GM18511 (cell line): Measurements from ENCODE around the gene SPNS3.

ENCODE experiments used
- ATAC-seq: cut with Tn5 transposase; IDR thresholded peaks from one replicate; pipeline ENCODE4 v1.9.1; 2021; ENCODE audit warnings: mild to moderate bottlenecking, moderate library complexity; ENCODE audit not compliant: unreplicated experiment

Gene SPNS3

GRCh38 chr17:4506892-4507291 lies 73.2 kb downstream of the SPNS3 start:
- no peak for ATAC-seq

DNA sequence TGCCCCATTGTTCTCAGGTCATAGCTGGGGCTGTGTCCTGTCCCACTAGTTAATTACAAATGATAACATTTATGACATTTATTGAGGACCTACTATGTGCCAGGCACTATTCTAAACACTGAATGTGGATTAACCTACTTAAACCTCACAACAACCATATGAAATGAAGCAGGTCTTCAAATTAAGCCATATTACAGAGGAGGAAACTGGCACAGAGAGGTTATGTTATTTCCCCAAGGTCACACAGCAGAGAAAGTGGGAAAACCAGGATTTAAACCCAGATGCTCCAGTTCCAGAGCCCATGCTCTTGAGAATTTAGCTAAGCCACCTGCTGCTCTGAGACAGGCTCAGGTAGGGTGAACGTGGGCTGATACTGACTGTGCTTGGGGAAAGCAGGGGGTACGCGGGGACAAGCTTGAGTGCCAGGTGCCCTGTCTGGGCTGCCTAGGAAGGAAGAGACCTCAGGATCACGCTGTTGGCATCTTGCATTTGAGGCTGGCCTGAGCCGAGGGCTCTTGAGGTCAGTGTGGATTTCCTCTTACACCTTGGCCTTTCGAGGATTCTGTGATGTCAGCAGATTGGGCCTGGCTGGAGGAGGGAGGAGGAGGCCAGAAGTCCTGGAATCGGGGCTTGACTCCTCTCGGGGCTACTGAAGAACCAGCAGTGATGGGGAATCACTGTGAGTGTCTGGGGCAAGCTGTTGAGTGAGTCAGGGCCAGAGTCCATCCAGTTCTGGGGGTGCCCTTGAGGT lies 73.8 kb downstream of the SPNS3 start:
- ATAC-seq: no peak

GRCh38 chr17:4508207-4508606 lies 74.5 kb downstream of the SPNS3 start:
- ATAC-seq: no peak

GRCh38 chr17:4509401-4509800 lies 75.7 kb downstream of the SPNS3 start:
- no peak for ATAC-seq

DNA sequence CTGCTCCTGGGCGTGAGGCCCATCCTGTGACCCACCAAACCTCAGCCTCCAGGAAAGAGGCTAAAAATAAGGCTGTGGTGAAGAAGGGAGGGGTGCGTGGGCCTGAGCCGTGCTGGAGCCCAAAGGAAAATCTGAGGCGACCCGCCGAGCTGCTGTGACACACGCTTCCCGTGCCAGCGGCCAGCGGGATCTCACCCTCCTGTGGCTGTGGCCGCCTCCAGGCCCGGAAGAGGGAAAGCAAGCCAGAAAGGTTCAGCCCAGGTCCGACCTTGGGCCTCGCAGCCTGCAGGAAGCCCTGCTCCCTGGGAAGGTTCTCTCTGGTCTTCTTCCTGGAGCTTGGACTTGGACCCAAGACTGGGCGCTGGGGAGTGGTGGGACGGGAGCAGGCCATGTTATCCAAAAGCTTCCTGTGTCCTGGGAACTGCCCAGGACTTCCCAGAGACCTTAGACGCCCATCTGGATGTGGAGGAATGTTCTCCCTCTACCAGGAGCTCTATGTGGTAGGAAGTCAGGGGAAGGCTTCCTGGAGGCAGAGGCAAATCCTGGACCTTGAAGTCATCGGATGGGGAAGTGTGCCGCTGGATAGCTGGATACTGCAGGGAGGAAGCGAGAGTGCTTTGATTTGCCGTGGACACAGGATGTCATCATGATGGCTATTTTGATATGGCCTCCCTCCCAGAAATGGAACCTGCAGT lies 76.3 kb downstream of the SPNS3 start:
- ATAC-seq: no peak

- ATAC-seq: no peak
Measured at GRCh38 chr17:4510618-4510941, 76.8 kb downstream of the SPNS3 start.

DNA sequence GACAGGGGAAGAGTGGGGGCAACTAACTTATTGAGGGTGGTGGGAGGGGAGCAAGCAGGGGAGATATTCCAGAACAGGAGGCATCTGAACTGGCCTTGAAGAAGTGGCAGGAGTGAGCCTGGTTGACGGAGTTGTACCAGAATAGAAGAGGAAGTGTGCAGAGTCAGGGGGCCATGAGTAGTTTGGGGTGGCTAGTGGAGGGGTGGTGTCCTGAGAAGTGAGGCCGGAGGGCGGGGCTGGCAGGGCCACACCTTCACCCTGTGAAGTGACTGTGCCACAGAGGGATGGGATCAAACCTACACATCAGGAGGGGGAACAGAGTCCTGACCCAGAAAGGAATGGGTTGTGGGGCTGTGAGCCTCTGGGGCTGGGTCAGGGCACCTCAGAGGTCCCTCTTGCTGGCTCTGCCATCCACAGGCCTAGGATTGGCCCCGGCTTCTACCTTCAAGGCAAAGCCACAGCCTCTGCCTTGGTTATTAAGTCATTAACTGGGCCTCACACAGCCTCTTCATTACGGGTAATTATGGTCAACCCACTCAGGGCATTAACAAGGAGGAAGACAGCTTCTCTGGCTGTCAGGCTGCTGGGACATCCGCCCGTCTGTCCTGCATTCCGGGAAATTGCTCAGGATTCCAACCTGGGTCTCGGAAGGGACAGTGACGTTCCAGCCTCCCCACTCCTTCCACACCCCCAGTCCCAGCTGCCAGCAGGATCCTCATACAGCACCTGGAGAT lies 77.6 kb downstream of the SPNS3 start:
- ATAC-seq: no peak

GRCh38 chr17:4512156-4513112 lies 78.7 kb downstream of the SPNS3 start:
- no peak for ATAC-seq

DNA sequence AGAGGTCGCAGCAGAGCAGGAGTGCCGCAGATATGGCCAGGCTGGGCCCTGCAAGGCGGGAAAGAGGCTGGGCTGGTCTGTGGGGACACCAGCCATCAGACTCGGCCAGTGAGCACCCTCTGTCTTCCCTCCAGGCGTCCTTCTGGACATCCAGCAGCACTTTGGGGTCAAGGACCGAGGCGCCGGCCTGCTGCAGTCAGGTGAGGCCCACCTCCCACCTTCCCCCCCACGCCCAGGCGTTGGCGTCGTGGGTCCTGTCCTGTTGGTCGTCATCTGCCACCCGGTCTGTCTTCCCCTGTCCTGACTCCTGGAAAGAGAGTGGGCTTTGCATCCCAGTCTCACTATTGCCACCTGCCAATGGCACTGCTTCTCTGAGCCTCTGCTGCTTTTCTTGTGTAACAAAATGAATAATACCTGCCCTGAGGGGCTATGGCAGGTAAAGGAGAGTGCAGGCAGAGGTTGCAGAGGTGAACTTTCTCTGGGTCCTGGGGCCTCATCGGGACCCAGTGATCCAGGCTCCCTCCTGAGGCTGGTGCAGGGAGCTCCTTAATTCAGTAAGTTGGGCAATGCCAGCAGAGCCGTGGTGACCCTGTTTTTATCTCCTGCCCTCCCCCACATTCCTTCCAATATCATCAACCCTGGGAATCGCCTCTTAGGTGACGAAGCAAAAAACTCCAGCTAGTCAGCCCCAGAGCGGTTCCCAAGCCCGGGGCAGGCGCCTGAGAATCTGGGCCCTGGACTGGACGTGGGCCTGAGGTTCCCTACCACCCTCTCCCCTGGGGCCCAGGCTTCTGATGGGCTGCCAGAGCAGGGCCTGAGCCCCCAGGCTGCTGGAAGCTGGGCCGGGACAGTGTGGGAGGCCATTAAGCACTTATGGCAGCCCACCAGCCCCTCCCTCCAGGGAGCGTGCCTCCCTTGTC lies 79.6 kb downstream of the SPNS3 start:
- no peak for ATAC-seq

- ATAC-seq: no peak
Measured at GRCh38 chr17:4514206-4514605, 80.5 kb downstream of the SPNS3 start.

- ATAC-seq: no peak
Measured at GRCh38 chr17:4514779-4515178, 81.0 kb downstream of the SPNS3 start.

- no peak for ATAC-seq
Measured at GRCh38 chr17:4515501-4515900, 81.8 kb downstream of the SPNS3 start.

- ATAC-seq: no peak
Measured at GRCh38 chr17:4516735-4517134, 83.0 kb downstream of the SPNS3 start.

DNA sequence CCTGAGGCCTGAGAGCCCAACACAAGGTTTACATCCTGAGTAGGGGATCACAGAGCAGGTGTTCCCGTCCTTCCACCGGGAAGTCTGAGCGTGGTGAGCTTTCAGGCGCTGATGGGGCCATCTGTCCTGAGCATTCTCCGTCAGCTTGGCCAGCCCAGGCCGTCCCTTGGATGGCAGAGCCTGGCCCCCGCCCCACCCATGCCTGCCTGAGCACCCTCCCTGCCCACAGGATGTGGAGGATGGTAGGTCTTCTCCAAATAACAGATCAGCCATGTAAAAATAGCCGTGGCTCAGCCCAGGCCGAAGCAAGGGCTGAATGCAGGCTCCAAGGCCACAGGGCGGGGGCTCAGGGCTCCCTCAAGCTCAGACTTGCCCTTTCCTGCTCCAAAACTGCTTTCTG lies 85.2 kb downstream of the SPNS3 start:
- no peak for ATAC-seq

GRCh38 chr17:4519361-4519788 lies 85.6 kb downstream of the SPNS3 start:
- ATAC-seq: no peak

- no peak for ATAC-seq
Measured at GRCh38 chr17:4520060-4520893, 86.5 kb downstream of the SPNS3 start.

DNA sequence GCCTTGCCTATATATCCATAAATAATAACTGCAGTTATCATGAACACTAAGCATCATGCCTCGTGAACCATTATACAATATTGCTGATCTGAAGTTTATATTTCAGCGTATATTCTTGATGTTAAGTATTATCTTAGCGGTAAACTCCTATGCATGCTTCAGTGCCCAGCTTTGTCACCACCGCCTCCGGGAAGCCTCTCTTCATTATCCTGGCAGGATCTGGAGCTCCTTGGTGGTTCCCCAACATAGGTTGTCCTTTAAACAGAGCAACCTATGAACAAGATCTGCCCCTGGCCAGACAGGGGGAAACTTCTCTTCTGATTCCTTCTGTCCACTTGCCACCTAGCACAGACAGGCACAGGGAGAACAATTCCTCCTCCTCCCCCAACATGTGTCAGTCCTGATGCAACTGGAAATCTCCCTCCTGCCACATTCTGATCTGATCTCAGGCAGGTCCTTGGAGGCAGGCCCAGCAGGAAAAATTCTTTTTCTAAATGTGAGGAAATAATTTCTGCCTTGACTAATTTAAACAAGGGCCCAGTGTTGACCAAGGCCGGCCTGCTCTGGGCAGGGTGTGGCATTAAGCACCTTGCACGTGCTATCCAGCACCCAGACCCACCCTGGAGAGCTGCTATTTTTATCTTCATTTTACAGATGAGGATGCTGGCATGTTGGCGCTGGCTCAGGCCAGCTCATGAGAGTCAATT lies 87.3 kb downstream of the SPNS3 start:
- no peak for ATAC-seq

- no peak for ATAC-seq
Measured at GRCh38 chr17:4522661-4523060, 88.9 kb downstream of the SPNS3 start.
